ENCODE results near the gene MARF1. TPM values are rescaled to one million over a fixed set of nuclear protein-coding genes. Genes with fewer than 3 reads are reported as not detected.

The MARF1 gene
- polyA plus RNA-seq, 1 experiment: 31.6 TPM

GRCh38 chr16:15544405-15544804 lies 98.5 kb downstream of the MARF1 start:
- POLR2A ChIA-PET: no interaction called here
- no peak for TF ChIP-seq CTCF (IDR thresholded peaks at IDR 0.05; ENCODE audit: low read depth, low read length)
- no peak for DNase-seq (ENCODE audit: low read depth, low spot score)
- H3K27me3 ChIP-seq (ENCODE audit: control insufficient read depth, insufficient read depth, low read length): no peaks in the 10 kb centered on the region
- CTCF ChIA-PET: no interaction called here
- H3K9me3 ChIP-seq (ENCODE audit: control insufficient read depth, insufficient read depth, low read length): peaks cover 11% of the 10 kb centered on the region
- no peak overlapping the region for H3K27ac ChIP-seq (ENCODE audit: low read depth, low read length)
- no peak overlapping the region for H3K4me3 ChIP-seq (ENCODE audit: low read depth, low read length)

Other genes starting within 250 kb of the MARF1 start
- 0.10 and 0.11 TPM in 2 replicates for gene MPV17L, start 247.4 kb downstream of the MARF1 start, polyA plus RNA-seq (2011; rRNA removed)
- gene BMERB1, start 208.6 kb downstream of the MARF1 start, polyA plus RNA-seq (2011; rRNA removed): 43.9 and 51.4 TPM in 2 replicates
- 28.1 and 29.9 TPM in 2 replicates for gene NDE1, start 7.1 kb upstream of the MARF1 start, polyA plus RNA-seq (2011; rRNA removed)
- gene MYH11, start 213.9 kb upstream of the MARF1 start, polyA plus RNA-seq (2011; rRNA removed): 0.20 and 0.22 TPM in 2 replicates
- 38.9 and 49.3 TPM in 2 replicates for gene CEP20, start 245.4 kb upstream of the MARF1 start, polyA plus RNA-seq (2011; rRNA removed)

Measured in AG04450 (cell line).